ENCODE data around the gene KIRREL3. TPM values are rescaled to one million over a fixed set of nuclear protein-coding genes. Genes with fewer than 3 reads are reported as not detected.

Gene KIRREL3
- total RNA-seq, 4 donors from 2014 or later, result 0.82 to 15.7 (median 1.4) TPM; not detected in 1

DNA sequence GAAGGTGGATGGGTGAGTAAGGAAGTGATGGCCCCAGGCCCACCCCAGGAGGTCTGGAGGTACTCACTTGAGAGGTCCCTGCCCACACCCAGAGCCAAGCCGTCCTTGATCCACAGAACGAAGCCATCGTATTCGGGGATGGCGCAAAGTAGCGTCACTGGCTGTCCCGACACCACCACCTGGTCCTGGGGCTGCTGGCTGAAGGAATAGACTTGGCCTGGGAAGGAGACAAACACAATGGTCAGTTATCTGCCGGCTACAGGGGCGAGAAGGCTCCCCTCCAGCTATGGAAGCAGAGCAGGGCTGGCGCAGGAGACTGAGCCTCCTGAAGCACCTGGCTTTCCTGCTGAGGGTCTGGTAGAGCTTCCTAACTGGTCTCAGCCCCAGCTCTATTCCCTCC is 474.1 kb downstream of the KIRREL3 start:
- no peak overlapping the region for H3K27ac ChIP-seq
- no peak for TF ChIP-seq CTCF (IDR thresholded peaks at IDR 0.05)
- no peak for TF ChIP-seq POLR2AphosphoS5 (IDR thresholded peaks at IDR 0.05)
- TF ChIP-seq POLR2A (IDR thresholded peaks at IDR 0.05), result no peak
- no peak for TF ChIP-seq EP300 (IDR thresholded peaks at IDR 0.05; ENCODE audit: low read depth)
- H3K36me3 ChIP-seq, result no peaks in the 10 kb centered on the region
- intact Hi-C loops (cut with DNase I; ENCODE audit: low total_unique reads) (no loop called here), in situ Hi-C loops (cut with MboI; ENCODE audit: low pct_ligation_motif_present in 1 of 4, low pct_unique_long_range_greater_than_20kb in 1 of 4, low sequenced_read_pairs in 3 of 4) (no loop called here)
- H3K27me3 ChIP-seq, result no peaks in the 10 kb centered on the region
- no peak for DNase-seq
- no peaks in the 10 kb centered on the region for H3K9me3 ChIP-seq
- H3K4me1 ChIP-seq, result no peaks in the 10 kb centered on the region
- 54% methylated on average over 4 of the region's 10 CpGs; no CpG with 5 or more reads in 1 of the 2 donors for WGBS, 2 donors (ENCODE audit: low coverage in 1 of 2)
- no peak overlapping the region for H3K4me3 ChIP-seq

DNA sequence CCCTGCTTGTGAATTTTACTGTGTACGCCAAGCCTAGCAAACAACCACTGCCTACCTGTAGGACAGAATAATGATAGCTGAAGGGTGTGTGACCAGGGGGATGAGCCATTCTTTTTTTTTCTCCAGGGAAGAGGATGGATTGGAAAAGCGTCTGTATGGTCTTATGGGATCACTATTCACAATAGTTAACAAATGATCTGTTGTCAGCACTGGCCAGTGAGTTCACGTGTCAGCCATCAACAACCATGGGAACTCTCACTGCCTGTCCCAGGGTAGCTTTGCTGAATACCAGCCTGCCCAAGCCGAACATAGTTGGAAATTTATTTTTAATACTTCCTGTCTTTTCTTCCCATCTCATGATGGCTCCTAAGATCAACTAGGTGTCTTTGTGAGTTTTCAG is 474.9 kb downstream of the KIRREL3 start:
- Histone ChIP-seq H3K27me3 (no peaks in the 10 kb centered on the region), H3K4me3 (no peak overlapping the region), H3K9me3 (no peaks in the 10 kb centered on the region), H3K36me3 (no peaks in the 10 kb centered on the region), H3K27ac (no peak overlapping the region), H3K4me1 (no peaks in the 10 kb centered on the region)
- in situ Hi-C loops (cut with MboI; ENCODE audit: low pct_ligation_motif_present in 1 of 4, low pct_unique_long_range_greater_than_20kb in 1 of 4, low sequenced_read_pairs in 3 of 4) (no loop called here), intact Hi-C loops (cut with DNase I; ENCODE audit: low total_unique reads) (no loop called here)
- TF ChIP-seq CTCF (IDR thresholded peaks at IDR 0.05) (no peak), EP300 (IDR thresholded peaks at IDR 0.05; ENCODE audit: low read depth) (no peak), POLR2AphosphoS5 (IDR thresholded peaks at IDR 0.05) (no peak), POLR2A (IDR thresholded peaks at IDR 0.05) (no peak)
- WGBS, 2 donors (ENCODE audit: low coverage in 1 of 2), result 63 to 68% methylated on average over 3 to 4 of the region's 4 CpGs
- no peak for DNase-seq

- intact Hi-C loops (cut with DNase I; ENCODE audit: low total_unique reads) (no loop called here), in situ Hi-C loops (cut with MboI; ENCODE audit: low pct_ligation_motif_present in 1 of 4, low pct_unique_long_range_greater_than_20kb in 1 of 4, low sequenced_read_pairs in 3 of 4) (no loop called here)
- DNase-seq, result no peak
- Histone ChIP-seq H3K36me3 (no peaks in the 10 kb centered on the region), H3K4me1 (no peaks in the 10 kb centered on the region), H3K27ac (no peak overlapping the region), H3K4me3 (no peak overlapping the region), H3K27me3 (no peaks in the 10 kb centered on the region), H3K9me3 (no peaks in the 10 kb centered on the region)
- no peak for TF ChIP-seq POLR2AphosphoS5 (IDR thresholded peaks at IDR 0.05)
- no peak for TF ChIP-seq EP300 (IDR thresholded peaks at IDR 0.05; ENCODE audit: low read depth)
- TF ChIP-seq POLR2A (IDR thresholded peaks at IDR 0.05), result no peak
- TF ChIP-seq CTCF (IDR thresholded peaks at IDR 0.05), result no peak
- WGBS, 2 donors (ENCODE audit: low coverage in 1 of 2), result 59 to 60% methylated on average over 10 of the region's 10 CpGs
These were observed 475.4 kb downstream of the KIRREL3 start for GRCh38 chr11:126525216-126525615.

- 0 to 58% methylated on average over 1 to 4 of the region's 4 CpGs for WGBS, 2 donors (ENCODE audit: low coverage in 1 of 2)
- no peak overlapping the region for H3K4me3 ChIP-seq
These were observed 476.9 kb downstream of the KIRREL3 start for GRCh38 chr11:126523441-126524205.

More at GRCh38 chr11:126523441-126524205, 476.9 kb downstream of the KIRREL3 start:
- Histone ChIP-seq H3K4me1 (no peaks in the 10 kb centered on the region), H3K9me3 (no peaks in the 10 kb centered on the region), H3K27ac (no peak overlapping the region), H3K27me3 (no peaks in the 10 kb centered on the region), H3K36me3 (no peaks in the 10 kb centered on the region)
- intact Hi-C loops (cut with DNase I; ENCODE audit: low total_unique reads) (no loop called here), in situ Hi-C loops (cut with MboI; ENCODE audit: low pct_ligation_motif_present in 1 of 4, low pct_unique_long_range_greater_than_20kb in 1 of 4, low sequenced_read_pairs in 3 of 4) (no loop called here)
- DNase-seq, result no peak
- TF ChIP-seq POLR2AphosphoS5 (IDR thresholded peaks at IDR 0.05), result no peak
- TF ChIP-seq POLR2A (IDR thresholded peaks at IDR 0.05), result no peak
- no peak for TF ChIP-seq CTCF (IDR thresholded peaks at IDR 0.05)
- no peak for TF ChIP-seq EP300 (IDR thresholded peaks at IDR 0.05; ENCODE audit: low read depth)
